Sigmoid colon (tissue), 4 donors: ENCODE data around the gene PRAMEF13.
"Not testable (repeated sequence)": the region's sequence is repeated elsewhere in the genome, so short reads cannot be mapped to it uniquely, and the experiment has no call there.

ENCODE experiments used
- CTCF ChIP-seq, 4 experiments: fragments of 450-650 bp in 3 of 4; fragments of 200-600 bp in 1 of 4; IDR thresholded peaks; one replicate each; pipeline ENCODE4 v1.5.1; 2016 to 2019; ENCODE audit warnings: antibody characterized with exemption in 4 of 4, mild to moderate bottlenecking in 3 of 4, moderate library complexity in 2 of 4
- EP300 ChIP-seq, 4 donors: sonication (generic); formaldehyde crosslinking; IDR thresholded peaks; one replicate each; pipeline ENCODE4 v1.6.1; 2017; ENCODE audit warnings: antibody characterized with exemption in 4 of 4
- POLR2A ChIP-seq, 2 donors: fragments of 450-650 bp; IDR thresholded peaks; one replicate each; pipeline ENCODE4 v1.6.1; 2016; ENCODE audit warnings: antibody characterized with exemption in 2 of 2, mild to moderate bottlenecking in 2 of 2, moderate library complexity in 2 of 2
- POLR2AphosphoS5 ChIP-seq, 4 donors: sonication (generic); formaldehyde crosslinking; IDR thresholded peaks; one replicate each; pipeline ENCODE4 v1.6.1; 2017; ENCODE audit warnings: antibody characterized with exemption in 4 of 4

- not testable (repeated sequence) for TF ChIP-seq CTCF, POLR2A, POLR2AphosphoS5, EP300 (IDR thresholded peaks at IDR 0.05)
These were observed 24.5 kb upstream of the PRAMEF13 start, which contains the start of gene PRAMEF18 for GRCh38 chr1:13225675-13226204.
